Stimulated activated CD8-positive, alpha-beta memory T cell treated with anti-CD3 and anti-CD28 coated beads, Interleukin-4, amount 100 ng/mL, for 24 hours (primary cell): ENCODE data around the gene NCCRP1.

Experiments used
- DNase-seq: peaks from one replicate; pipeline ENCODE4 v3.0.0-alpha.2; 2020; ENCODE audit warnings: low read depth

Gene NCCRP1

DNA sequence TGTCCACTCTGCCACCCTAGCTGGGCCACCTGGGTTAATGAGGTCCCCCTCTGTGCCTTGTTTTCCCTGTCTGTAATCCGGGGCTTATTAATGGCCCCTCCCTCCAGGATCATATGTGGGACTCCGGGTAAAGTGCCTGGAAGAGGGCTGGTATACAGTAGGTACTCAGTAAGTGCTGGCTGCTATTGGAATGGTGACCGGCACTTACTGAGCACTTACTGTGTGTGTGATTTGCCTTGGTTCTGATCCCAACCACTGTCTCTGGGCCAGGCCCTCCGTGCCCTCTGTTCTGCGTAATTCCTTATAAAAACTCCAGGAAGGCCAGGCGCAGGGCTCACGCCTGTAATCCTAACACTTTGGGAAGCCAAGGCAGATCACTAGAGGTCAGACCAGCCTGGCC lies 30.9 kb upstream of the NCCRP1 start:
- DNase-seq = no peak

DNA sequence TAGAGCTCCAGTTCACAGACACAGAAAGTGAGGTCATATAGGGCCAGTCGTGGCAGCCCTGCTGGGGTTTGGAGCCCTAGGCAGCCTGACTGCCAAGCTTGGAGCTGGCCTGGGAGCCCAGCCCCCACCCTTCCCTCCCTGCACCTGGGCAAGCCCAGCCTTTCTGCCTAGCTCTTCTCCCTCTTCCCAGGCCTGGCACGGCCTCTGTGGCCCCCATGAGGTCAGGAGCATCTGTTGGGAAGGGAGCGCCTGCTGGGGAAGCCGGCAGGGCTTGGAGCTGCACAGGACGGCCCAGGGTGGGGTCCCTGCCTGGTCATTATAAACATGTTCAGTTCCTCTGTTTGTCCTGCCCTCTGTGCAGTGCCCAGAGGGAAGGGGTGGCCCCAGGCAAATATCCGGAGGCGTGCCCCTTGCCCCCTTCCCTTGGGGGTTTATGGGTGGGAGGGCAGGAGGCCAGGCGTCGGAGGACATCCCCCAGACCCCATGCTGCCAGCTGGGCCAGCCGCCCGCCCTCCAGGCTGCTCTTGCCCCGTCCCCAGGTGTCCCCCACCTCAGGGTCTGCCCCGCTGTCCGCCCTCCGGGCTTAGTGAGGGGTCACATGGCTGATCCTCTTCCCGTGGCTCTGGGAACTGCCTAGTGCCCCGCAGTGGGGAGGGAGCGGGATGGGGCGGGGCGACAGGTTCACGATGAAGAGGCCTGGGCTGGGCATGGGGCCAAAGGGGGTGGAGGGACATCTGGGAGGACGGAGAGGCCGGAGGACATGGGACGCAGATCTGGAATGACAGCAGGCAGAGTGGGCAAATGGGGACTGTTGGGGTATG lies 30.0 kb upstream of the NCCRP1 start:
- DNase-seq = no peak

DNA sequence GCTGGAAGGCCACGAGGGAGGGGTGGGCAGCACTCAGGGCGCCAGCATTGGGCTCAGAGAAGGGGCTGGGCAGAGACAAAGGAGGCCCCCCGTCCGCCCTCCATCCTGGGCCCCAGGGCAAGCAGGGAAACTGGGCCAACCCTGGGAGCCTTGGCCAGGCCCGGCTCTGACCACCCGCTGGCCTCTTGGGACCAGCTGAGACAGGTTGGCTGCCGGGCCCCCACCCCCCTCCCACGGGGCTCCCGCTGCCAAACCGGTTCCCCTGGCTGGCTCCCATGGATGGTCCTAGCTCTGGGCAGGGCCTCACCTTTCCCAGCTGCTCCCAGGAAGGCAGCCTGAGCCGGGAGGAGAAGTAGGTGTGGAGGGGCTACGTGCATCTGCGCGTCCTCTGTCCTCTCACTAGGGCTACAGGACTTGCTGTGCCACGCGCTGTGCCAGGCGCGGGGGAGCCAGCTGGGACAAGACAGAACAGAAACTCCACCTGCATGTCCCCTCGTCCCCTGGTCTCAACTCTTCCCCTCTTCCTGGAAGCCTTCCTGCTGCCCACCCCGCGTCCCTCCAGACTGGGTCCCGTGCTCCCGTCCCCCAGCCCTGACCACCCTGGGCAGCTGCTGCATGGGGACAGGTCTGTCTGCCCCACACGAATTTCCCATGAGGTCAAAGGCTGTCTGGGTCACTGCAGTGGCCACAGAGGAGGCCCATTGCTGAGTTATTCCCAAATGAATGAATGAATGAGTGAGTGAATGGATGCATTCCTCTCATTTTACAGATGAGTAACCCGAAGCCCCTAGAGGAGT lies 29.1 kb upstream of the NCCRP1 start:
- DNase-seq = no peak

GRCh38 chr19:39168258-39169142 lies 28.3 kb upstream of the NCCRP1 start:
- no peak for DNase-seq

GRCh38 chr19:39169143-39169810 lies 27.5 kb upstream of the NCCRP1 start:
- no peak for DNase-seq

- no peak for DNase-seq
Measured at GRCh38 chr19:39170386-39171231, 26.2 kb upstream of the NCCRP1 start.

DNA sequence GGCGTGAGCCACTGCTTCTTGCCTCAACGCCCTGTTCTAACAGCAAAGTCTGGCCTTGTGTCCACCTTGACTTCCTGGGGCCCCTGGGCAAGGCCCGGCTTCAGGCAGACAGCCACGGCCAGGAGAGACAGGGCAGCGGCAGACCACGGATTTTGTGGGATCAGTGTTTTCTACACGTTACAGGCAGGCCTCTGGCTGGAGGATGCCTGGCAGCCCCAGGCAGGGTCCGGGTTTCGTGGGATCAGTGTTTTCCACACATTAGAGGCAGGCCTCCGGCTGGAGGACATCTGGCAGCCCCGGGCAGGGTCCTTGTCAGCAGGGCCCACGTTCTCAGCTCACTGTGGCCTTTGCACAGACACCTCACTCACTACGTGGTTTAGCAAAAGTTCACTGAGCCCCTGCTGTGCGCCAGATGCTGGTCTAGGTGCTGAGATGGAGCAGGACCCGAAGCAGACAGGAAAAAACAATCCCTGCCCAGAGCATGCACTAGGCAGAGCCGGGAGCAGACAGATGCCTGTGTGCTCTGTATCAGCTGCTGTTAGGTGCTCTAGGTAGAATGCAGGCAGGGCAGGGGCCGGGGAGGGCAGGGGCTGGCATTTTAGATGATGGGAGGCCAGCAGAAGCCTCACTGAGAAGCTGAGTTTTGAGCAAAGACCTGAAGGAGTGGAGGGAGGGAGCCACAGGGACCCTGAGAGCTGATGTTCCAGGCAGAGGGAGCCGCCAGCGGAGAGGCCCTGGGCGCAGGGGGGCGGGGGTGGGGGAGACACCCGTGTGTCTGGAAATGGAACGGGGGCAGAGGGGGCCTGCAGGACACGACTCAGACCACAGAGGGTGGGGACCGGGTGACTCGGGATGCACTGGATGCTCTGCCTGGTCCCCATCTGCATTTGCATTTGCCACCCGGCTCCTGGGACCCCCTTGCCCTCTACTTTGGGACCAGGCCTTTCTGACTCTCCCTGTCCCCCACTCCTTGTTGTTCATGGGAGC lies 25.0 kb upstream of the NCCRP1 start:
- no peak for DNase-seq

DNA sequence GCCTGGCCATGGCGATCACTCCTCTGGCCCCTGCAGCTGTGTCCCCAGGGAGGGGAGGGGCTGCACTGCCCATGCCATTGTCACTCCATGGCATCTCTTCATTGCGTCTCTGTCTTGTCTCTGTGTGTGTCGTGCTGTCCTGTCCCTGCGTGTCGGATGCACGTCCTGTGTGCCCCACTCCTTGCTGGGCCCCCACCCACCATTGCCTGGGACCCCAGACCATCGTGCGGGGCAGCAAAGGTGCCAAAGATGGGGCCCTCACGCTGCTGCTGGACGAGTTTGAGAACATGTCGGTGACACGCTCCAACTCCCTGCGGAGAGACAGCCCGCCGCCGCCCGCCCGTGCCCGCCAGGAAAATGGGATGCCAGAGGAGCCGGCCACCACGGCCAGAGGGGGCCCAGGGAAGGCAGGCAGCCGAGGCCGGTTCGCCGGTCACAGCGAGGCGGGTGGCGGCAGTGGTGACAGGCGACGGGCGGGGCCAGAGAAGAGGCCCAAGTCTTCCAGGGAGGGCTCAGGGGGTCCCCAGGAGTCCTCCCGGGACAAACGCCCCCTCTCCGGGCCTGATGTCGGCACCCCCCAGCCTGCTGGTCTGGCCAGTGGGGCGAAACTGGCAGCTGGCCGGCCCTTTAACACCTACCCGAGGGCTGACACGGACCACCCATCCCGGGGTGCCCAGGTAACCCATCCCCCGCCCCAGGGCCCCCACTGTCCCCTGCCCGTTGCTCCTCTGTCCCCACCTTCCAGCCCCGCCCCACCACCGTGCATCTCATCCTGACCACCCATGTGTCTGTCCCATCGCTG lies 23.9 kb upstream of the NCCRP1 start:
- no peak for DNase-seq

DNA sequence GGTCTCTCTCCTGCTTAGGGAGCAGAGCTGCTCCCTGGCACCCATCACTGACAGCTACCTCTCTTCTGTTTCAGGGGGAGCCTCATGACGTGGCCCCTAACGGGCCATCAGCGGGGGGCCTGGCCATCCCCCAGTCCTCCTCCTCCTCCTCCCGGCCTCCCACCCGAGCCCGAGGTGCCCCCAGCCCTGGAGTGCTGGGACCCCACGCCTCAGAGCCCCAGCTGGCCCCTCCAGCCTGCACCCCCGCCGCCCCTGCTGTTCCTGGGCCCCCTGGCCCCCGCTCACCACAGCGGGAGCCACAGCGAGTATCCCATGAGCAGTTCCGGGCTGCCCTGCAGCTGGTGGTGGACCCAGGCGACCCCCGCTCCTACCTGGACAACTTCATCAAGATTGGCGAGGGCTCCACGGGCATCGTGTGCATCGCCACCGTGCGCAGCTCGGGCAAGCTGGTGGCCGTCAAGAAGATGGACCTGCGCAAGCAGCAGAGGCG lies 23.2 kb upstream of the NCCRP1 start:
- no peak for DNase-seq

DNA sequence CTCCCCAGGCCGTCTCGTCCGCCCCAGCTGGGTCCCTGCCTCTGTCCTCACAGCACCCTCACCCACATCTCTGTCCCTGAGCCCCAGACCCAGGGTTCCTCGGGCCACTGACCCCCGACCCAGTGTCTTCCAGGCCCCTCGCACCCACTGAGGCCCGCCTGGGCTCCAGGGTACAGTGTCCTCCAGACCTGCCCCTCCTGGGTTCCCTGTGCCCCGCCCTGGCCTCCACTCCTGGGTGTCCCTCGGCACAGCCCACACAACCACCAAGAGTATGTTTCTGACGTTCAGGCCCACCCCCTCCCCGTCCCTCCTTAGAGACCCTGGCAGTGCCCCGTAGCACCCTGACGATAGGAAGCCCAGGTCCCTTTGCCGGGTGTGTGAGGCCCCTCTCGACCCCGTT lies 22.6 kb upstream of the NCCRP1 start:
- no peak for DNase-seq

DNA sequence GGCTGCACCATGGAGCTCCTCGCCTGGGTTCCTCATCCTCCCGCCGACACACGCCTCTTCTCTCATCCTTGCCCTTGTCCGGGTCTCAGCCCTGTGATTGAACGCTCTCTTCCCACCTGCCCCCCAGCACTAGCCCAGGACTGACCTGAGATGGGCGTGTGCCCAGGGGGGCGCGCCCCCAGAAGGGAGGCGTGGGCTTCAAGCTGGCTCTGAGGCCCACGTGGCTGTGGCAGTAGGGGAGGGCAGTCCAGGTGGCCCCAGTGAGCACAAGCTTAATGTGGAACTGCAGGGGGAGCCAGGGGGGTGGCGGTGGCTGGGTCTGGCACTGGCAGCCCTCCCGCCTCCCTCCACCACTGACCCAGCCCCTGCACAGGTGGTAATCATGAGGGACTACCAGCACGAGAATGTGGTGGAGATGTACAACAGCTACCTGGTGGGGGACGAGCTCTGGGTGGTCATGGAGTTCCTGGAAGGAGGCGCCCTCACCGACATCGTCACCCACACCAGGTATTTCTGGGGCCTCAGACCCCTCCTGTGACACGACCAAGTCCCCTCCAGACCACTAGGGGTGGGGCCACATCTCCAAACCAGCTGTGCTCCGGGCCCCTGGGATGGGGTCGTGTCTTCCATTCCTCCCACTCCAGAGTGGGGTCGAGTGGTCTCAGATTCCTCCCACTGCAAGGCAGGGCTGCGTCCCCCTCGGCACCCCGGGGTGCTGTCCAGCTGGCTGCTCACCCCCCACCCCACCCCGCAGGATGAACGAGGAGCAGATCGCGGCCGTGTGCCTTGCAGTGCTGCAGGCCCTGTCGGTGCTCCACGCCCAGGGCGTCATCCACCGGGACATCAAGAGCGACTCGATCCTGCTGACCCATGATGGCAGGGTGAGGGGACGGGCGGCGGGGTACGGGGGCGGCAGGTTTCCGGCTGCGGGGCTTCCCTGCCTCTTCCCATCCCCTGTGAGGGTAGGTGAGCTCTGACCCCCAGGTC lies 21.9 kb upstream of the NCCRP1 start:
- DNase-seq = no peak

- DNase-seq = no peak
Measured at GRCh38 chr19:39175564-39175963, 21.2 kb upstream of the NCCRP1 start.

- no peak for DNase-seq
Measured at GRCh38 chr19:39177110-39177699, 19.6 kb upstream of the NCCRP1 start.

DNA sequence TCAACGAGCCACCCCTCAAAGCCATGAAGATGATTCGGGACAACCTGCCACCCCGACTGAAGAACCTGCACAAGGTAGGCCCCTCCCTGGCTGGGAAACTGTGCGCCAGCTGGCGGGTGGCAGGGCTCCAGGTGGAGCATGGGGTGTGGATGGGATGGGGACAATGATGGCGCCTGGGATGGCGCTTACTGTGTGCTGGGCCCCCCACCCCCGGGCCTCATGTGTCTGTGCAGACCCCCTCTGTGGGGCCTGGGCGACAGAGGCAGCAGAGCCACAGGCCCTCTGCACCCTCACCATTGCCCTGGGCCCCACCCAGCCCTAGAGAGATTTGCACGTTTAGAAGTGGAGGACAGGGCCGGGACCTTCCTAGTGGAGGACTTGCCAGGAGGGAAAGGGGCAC lies 19.0 kb upstream of the NCCRP1 start:
- DNase-seq = no peak

DNA sequence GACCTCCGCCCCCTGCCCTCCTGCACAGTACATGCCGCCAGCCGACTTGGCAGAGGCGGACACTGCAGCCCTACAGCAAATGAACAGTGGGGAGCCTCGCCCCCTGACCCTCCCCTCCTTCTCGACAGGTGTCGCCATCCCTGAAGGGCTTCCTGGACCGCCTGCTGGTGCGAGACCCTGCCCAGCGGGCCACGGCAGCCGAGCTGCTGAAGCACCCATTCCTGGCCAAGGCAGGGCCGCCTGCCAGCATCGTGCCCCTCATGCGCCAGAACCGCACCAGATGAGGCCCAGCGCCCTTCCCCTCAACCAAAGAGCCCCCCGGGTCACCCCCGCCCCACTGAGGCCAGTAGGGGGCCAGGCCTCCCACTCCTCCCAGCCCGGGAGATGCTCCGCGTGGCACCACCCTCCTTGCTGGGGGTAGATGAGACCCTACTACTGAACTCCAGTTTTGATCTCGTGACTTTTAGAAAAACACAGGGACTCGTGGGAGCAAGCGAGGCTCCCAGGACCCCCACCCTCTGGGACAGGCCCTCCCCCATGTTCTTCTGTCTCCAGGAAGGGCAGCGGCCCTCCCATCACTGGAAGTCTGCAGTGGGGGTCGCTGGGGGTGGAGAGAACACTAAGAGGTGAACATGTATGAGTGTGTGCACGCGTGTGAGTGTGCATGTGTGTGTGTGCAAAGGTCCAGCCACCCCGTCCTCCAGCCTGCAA lies 18.3 kb upstream of the NCCRP1 start:
- DNase-seq = no peak

DNA sequence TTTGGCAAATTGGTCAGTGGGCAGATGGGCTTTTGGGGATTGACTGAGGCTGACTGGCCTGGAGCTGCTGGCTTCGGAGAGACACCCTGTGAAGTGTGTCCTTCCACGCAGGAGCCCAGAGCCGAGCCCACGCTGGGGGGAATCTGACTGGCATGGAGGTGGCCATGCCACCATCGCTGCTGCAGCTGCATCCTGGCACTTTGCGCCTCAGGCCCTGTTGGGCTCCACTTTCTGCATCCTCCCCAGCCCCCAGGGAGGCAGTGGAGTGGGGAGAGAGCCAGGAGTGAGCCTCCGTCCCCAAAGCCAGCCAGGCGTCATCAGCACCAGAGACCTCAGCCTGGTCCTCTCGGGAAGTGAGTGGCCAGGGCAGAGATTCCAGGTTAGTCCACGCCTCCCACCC lies 17.0 kb upstream of the NCCRP1 start:
- DNase-seq = no peak
